IPS DF 19.7 (cell line): Measurements from ENCODE around the gene FAM53B.

Experiments used
- DNase-seq: peaks from one replicate; pipeline ENCODE4 v3.0.0-alpha.2; 2013; ENCODE audit warnings: low read depth, low spot score

Gene FAM53B

GRCh38 chr10:124697837-124698544 lies 46.2 kb downstream of the FAM53B start:
- DNase-seq, result no peak

- no peak for DNase-seq
Measured at GRCh38 chr10:124697443-124697836, 46.7 kb downstream of the FAM53B start.

- DNase-seq, result no peak
Measured at GRCh38 chr10:124696446-124697392, 47.5 kb downstream of the FAM53B start.

GRCh38 chr10:124695259-124695658 lies 48.9 kb downstream of the FAM53B start:
- DNase-seq, result no peak

- no peak for DNase-seq
Measured at GRCh38 chr10:124694481-124695220, 49.5 kb downstream of the FAM53B start.

GRCh38 chr10:124693801-124694416 lies 50.3 kb downstream of the FAM53B start:
- no peak for DNase-seq

GRCh38 chr10:124693396-124693795 lies 50.8 kb downstream of the FAM53B start:
- DNase-seq, result no peak

GRCh38 chr10:124692100-124692446 lies 52.1 kb downstream of the FAM53B start:
- DNase-seq, result no peak

- no peak for DNase-seq
Measured at GRCh38 chr10:124691421-124692099, 52.6 kb downstream of the FAM53B start.

- no peak for DNase-seq
Measured at GRCh38 chr10:124691002-124691401, 53.2 kb downstream of the FAM53B start.

- no peak for DNase-seq
Measured at GRCh38 chr10:124689911-124690498, 54.2 kb downstream of the FAM53B start.

- no peak for DNase-seq
Measured at GRCh38 chr10:124688889-124689670, 55.1 kb downstream of the FAM53B start.

GRCh38 chr10:124688386-124688785 lies 55.8 kb downstream of the FAM53B start:
- DNase-seq, result no peak

GRCh38 chr10:124686707-124687376 lies 57.3 kb downstream of the FAM53B start:
- no peak for DNase-seq

GRCh38 chr10:124685261-124685660 lies 58.9 kb downstream of the FAM53B start:
- no peak for DNase-seq

GRCh38 chr10:124683814-124684213 lies 60.4 kb downstream of the FAM53B start:
- no peak for DNase-seq

- no peak for DNase-seq
Measured at GRCh38 chr10:124681626-124682552, 62.3 kb downstream of the FAM53B start.

- DNase-seq, result no peak
Measured at GRCh38 chr10:124681091-124681490, 63.1 kb downstream of the FAM53B start.
